GM18951 (cell line): Measurements from ENCODE around the gene KCNG1.

Experiments used
- POLR2A ChIP-seq: IDR thresholded peaks from 4 replicates; pipeline ENCODE4 v1.6.1; 2011; ENCODE audit warnings: mild to moderate bottlenecking; ENCODE audit not compliant: insufficient read length, insufficient read depth; ENCODE audit errors: extremely low read depth
- in situ Hi-C: fragments of 300-500 bp; cut with MboI; formaldehyde crosslinking; loops from one replicate; pipeline ENCODE4 v1.12.0; 2022; ENCODE audit warnings: low sequenced_read_pairs, mixed read lengths, inconsistent platforms; ENCODE audit not compliant: unreplicated experiment

Gene KCNG1

DNA sequence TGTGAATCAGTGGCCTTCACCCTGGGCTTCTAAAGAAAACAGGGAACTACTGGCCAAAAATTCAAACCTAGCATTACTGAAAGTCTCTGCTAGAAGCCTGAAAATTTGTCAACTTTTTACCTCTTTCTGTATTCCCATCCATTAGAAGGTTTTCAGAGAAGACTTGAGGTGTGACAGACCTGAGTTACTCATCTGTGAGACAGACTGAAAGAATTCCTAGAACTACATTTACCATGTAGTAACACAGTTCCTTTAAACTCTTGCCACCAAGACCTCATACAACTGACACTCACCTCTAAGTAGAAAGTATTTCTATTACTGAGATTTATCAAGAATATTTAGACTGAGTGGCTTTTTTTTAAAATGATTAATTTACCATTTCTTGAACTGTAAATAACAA lies 69.1 kb downstream of the KCNG1 start:
- TF ChIP-seq POLR2A: no peak
- in situ Hi-C loops: no loop called here
